ENCODE results near the gene SEC23B.

Gene SEC23B

GRCh38 chr20:18537651-18538050, 29.9 kb downstream of the SEC23B start:
- no peak overlapping the region for H3K27ac ChIP-seq
- H3K4me1 ChIP-seq (ENCODE audit: control insufficient read depth in 1 of 2, insufficient read depth in 1 of 2, low read depth in 1 of 2, low read length in 1 of 2): no peaks in the 10 kb centered on the region
- H3K9me3 ChIP-seq: no peaks in the 10 kb centered on the region
- no peaks in the 10 kb centered on the region for H3K27me3 ChIP-seq
- no peak overlapping the region for H3K4me3 ChIP-seq (ENCODE audit: low read depth in 1 of 2, low read length in 1 of 2)
- peaks cover 79% of the 10 kb centered on the region for H3K36me3 ChIP-seq
- TF ChIP-seq, protein P1, sequence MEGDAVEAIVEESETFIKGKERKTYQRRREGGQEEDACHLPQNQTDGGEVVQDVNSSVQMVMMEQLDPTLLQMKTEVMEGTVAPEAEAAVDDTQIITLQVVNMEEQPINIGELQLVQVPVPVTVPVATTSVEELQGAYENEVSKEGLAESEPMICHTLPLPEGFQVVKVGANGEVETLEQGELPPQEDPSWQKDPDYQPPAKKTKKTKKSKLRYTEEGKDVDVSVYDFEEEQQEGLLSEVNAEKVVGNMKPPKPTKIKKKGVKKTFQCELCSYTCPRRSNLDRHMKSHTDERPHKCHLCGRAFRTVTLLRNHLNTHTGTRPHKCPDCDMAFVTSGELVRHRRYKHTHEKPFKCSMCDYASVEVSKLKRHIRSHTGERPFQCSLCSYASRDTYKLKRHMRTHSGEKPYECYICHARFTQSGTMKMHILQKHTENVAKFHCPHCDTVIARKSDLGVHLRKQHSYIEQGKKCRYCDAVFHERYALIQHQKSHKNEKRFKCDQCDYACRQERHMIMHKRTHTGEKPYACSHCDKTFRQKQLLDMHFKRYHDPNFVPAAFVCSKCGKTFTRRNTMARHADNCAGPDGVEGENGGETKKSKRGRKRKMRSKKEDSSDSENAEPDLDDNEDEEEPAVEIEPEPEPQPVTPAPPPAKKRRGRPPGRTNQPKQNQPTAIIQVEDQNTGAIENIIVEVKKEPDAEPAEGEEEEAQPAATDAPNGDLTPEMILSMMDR (IDR thresholded peaks at IDR 0.05): no peak

GRCh38 chr20:18541741-18542140, 34.0 kb downstream of the SEC23B start:
- Histone ChIP-seq H3K27ac (no peak overlapping the region), H3K9me3 (no peaks in the 10 kb centered on the region), H3K27me3 (no peaks in the 10 kb centered on the region), H3K36me3 (peaks cover 79% of the 10 kb centered on the region), H3K4me3 (ENCODE audit: low read depth in 1 of 2, low read length in 1 of 2) (no peak overlapping the region), H3K4me1 (ENCODE audit: control insufficient read depth in 1 of 2, insufficient read depth in 1 of 2, low read depth in 1 of 2, low read length in 1 of 2) (no peaks in the 10 kb centered on the region)
- TF ChIP-seq, protein P1 (IDR thresholded peaks at IDR 0.05): no peak

DNA sequence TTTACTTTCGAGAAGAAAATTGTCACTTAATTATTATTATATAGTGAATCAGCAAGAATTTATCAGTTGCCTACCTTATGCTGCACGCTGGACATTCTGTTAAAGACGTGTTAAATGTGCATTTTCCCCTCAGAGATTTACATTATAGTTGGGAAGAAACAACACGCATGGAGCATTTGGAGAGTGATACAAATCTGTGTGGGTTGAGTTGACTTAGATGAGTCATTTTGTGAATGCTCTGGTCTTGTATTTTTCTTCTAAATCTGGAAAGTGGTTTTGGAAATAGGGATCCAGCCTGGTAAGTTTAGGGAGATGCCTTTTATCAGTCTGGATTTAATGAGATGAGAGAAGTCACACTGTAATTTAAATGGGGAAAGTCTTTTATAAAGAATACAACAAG, 35.5 kb downstream of the SEC23B start:
- H3K36me3 ChIP-seq: peaks cover 92% of the 10 kb centered on the region
- H3K9me3 ChIP-seq: no peaks in the 10 kb centered on the region
- no peaks in the 10 kb centered on the region for H3K27me3 ChIP-seq
- no peak overlapping the region for H3K4me3 ChIP-seq (ENCODE audit: low read depth in 1 of 2, low read length in 1 of 2)
- H3K27ac ChIP-seq: no peak overlapping the region
- H3K4me1 ChIP-seq (ENCODE audit: control insufficient read depth in 1 of 2, insufficient read depth in 1 of 2, low read depth in 1 of 2, low read length in 1 of 2): no peaks in the 10 kb centered on the region
- TF ChIP-seq, protein P1 (IDR thresholded peaks at IDR 0.05): no peak

GRCh38 chr20:18543932-18544331, 36.2 kb downstream of the SEC23B start:
- Histone ChIP-seq H3K27ac (no peak overlapping the region), H3K36me3 (peaks cover 94% of the 10 kb centered on the region), H3K27me3 (no peaks in the 10 kb centered on the region), H3K9me3 (no peaks in the 10 kb centered on the region), H3K4me3 (ENCODE audit: low read depth in 1 of 2, low read length in 1 of 2) (no peak overlapping the region), H3K4me1 (ENCODE audit: control insufficient read depth in 1 of 2, insufficient read depth in 1 of 2, low read depth in 1 of 2, low read length in 1 of 2) (no peaks in the 10 kb centered on the region)
- TF ChIP-seq, protein P1 (IDR thresholded peaks at IDR 0.05): no peak

DNA sequence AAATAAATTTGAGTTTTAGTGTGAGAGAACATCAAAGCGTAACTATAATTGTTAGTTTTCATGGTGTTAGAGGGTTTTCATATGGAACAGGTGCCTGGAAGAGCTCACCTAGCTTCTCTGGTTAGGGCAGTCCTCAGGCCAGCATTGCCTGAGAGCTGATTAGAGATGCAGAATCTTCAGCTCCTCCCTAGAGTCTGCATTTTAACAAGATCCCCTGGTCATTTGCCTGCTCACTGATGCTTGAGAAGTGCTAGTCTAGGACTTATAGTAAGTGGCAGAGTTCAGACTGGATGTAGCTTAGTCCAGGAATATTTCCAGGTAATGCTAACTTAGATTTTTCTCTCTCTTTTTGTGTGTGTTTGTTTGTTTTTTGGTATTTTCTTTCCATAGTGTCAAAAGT, 37.8 kb downstream of the SEC23B start:
- no peak overlapping the region for H3K4me3 ChIP-seq (ENCODE audit: low read depth in 1 of 2, low read length in 1 of 2)
- no peak overlapping the region for H3K27ac ChIP-seq
- H3K36me3 ChIP-seq: peaks cover 94% of the 10 kb centered on the region
- no peaks in the 10 kb centered on the region for H3K9me3 ChIP-seq
- H3K4me1 ChIP-seq (ENCODE audit: control insufficient read depth in 1 of 2, insufficient read depth in 1 of 2, low read depth in 1 of 2, low read length in 1 of 2): no peaks in the 10 kb centered on the region
- H3K27me3 ChIP-seq: no peaks in the 10 kb centered on the region
- TF ChIP-seq, protein P1 (IDR thresholded peaks at IDR 0.05): no peak

DNA sequence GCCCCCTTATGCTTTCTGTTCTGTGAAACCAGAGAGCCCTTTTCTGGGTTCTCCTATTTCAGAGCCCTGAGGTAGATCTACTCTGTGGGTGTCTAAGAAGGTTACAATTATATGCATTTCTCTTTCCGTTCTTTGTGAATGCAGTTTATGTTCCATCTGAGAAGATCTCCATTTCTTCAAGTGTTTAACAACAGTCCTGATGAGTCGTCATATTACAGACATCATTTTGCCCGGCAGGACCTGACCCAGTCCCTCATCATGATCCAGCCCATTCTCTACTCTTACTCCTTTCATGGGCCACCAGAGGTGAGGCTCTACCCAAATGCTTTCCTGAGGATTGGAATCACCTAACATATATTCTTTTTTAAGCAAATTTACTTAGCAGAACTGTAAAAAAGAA, 40.7 kb downstream of the SEC23B start:
- TF ChIP-seq, protein P1 (IDR thresholded peaks at IDR 0.05): no peak
- peaks cover 94% of the 10 kb centered on the region for H3K36me3 ChIP-seq
- H3K4me1 ChIP-seq (ENCODE audit: control insufficient read depth in 1 of 2, insufficient read depth in 1 of 2, low read depth in 1 of 2, low read length in 1 of 2): no peaks in the 10 kb centered on the region
- H3K27me3 ChIP-seq: no peaks in the 10 kb centered on the region
- no peaks in the 10 kb centered on the region for H3K9me3 ChIP-seq
- H3K4me3 ChIP-seq (ENCODE audit: low read depth in 1 of 2, low read length in 1 of 2): no peak overlapping the region
- H3K27ac ChIP-seq: no peak overlapping the region
